HG03442 (cell line): ENCODE measurements around the gene OTOF.

ENCODE experiments used
- ATAC-seq: cut with Tn5 transposase; IDR thresholded peaks from one replicate; pipeline ENCODE4 v1.9.1; 2021; ENCODE audit warnings: mild to moderate bottlenecking, moderate library complexity; ENCODE audit not compliant: unreplicated experiment

OTOF gene

DNA sequence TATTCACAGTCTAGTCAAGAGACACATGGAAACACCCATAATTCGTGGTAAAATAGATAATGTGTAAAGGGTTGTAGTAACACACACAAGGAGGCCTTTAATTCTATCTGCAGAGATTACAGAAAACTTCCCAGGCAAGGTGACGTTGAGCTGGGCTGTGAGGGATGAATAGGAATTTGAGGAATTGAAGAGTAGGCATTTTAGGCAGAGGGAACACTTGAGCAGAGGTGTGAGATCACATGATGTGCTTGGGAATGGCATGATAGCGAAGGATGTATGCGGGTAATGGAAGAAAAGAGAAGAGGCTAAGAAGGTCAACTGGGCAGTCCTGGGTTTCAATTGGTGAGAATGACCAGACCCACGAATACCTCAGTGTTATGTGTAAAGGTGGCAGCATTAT lies 56.0 kb downstream of the OTOF start:
- ATAC-seq = no peak

DNA sequence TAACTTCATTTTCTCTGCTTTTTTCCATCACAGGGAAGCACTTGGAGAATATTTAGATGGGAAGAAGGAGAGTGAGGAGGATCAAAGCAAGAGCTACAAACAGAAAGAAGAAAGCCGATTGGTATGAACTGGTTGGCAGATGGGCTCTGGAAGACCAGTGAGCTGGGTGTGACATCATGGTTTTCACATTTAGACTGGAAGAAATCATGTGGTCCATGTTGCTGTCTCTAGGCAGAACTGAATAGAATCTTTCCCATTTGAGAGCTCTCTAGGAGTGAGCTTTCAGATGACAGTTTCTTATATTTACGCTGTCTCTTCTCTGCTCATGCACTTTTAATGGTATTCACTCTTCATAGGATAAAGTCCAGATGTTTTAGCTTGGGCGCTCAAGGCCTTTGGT lies 63.6 kb downstream of the OTOF start:
- no peak for ATAC-seq

DNA sequence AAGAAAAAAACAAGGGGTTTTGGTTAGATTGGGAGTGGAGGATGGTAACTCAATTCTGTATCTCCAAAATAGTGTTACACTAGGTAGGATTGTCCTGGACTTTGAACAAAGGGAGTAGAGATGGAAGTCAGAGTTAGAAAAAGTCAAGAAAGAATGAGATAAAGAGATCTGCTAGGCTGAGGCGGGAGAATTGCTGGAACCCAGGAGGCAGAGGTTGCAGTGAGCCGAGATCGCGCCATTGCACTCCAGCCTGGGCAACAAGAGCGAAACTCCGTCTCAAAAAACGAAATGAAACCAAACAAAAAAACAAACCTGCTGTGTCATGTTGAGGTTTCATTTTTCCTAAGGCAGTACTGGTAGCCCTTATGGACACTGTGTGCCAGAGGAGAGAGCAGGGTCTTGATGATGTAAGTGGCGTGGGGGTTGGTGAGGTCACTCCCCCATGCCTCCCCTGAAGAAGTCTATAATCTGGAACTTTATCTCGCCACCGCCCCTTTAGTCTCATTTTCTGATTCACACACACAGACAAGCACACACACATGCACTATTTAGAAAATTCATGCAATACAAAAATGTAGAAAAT lies 65.7 kb downstream of the OTOF start:
- ATAC-seq = peak; percentile 41

DNA sequence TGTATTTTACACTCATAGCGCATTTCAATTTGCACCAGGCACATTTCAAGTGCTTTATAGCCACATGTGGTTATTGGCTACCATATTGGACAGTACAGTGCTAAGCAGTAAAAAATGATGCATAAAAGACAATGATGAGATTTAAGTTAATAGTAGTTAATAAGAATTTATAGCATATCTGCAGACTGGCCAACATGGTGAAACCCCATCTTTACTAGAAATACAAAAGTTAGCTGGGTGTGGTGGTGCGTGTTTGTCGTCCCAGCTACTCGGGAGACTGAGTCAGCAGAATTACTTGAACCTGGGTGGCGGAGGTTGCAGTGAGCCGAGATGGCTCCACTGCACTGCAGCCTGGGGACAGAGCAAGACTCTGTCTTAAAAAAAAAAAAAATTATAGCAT lies 66.5 kb downstream of the OTOF start:
- no peak for ATAC-seq

DNA sequence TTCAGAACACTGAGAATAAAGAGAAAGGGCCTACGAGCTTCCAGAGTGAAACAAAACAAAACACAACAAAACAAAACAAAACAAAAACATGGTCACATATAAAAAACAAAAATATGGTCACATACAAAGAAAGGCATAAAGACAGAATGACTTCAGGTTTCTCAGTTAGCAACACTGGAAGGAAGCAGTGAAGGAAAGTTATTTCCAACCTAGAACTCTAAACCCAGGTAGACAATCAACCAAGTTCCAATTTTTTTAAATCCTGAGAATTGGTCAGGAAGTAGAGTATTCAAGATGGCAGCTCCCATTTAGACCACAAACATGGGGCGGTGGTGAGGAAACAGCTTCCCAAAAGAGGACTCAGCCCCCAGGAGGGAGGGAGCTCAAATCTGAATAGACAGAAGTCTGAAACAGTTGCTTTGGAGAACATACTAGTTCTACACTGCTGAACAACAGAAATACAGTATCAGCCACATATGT lies 67.1 kb downstream of the OTOF start:
- no peak for ATAC-seq

DNA sequence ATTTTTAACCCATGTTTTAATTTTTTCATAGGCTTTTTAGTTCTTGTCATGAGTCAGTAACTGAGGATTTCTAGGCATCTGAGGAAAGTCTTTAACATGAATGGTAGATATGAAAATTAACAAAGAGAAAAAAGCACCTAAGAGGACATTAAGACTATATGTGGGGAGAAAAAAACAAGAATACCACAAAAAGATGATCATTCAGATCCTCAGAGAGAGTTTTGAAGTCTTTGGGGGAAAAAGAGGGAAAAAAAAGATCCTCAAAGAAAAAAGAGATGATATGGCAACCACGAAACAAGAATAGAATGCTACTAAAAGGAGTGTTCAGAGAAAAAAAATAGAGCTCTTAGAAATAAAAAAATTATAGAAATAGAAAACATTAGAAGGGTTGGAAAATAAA lies 68.1 kb downstream of the OTOF start:
- no peak for ATAC-seq

DNA sequence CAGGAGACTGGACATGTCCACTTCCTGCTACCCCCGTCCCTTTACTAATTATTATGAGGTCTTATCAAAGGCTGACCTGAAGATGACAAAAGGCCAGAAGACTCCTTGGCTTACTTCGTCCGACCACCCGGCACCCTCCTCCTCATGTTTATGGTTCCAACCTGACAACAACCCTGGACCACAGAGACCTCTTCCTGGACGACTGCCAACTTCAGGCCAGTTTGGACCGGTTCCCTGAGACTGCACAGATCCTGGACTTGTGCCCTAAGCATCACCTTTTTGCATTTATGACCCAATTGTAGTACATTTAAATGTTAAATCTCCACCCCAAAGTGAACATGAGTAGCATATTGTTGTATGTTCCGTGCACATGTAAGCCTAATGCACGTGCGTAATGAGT lies 70.4 kb downstream of the OTOF start:
- no peak for ATAC-seq
